ENCODE measurements around the gene DEFB112. TPM values are rescaled to one million over a fixed set of nuclear protein-coding genes. Genes with fewer than 3 reads are reported as not detected.

Gene DEFB112
- total and polyA plus RNA-seq, 7 donors, result not detected

- Histone ChIP-seq H3K4me1 (no peaks in the 10 kb centered on the region), H3K9me3 (no peaks in the 10 kb centered on the region), H3K27ac (no peak overlapping the region), H3K36me3 (ENCODE audit: insufficient read depth in 1 of 2, low read depth in 1 of 2) (no peaks in the 10 kb centered on the region), H3K4me3 (no peak overlapping the region), H3K27me3 (ENCODE audit: insufficient read depth in 3 of 3, low read length in 2 of 3) (peaks cover 0 to 2% (median 0%) of the 10 kb centered on the region in 3 donors)
- whole genome bisulfite sequencing, 3 donors, result 81 to 88% (median 84%) methylated on average over 1 of the region's 1 CpG
- ATAC-seq (no peak), DNase-seq (no peak)
- no peak for TF ChIP-seq CTCF (IDR thresholded peaks at IDR 0.05)
- intact Hi-C loops (cut with DNase I), result no loop called here
Observed at GRCh38 chr6:50056242-50056641, 6.5 kb upstream of the DEFB112 start.

- 65 to 81% (median 68%) methylated on average over 3 of the region's 3 CpGs for WGBS, 3 donors
- Histone ChIP-seq H3K9me3 (no peaks in the 10 kb centered on the region), H3K4me3 (no peak overlapping the region), H3K36me3 (ENCODE audit: insufficient read depth in 1 of 2, low read depth in 1 of 2) (no peaks in the 10 kb centered on the region), H3K4me1 (no peaks in the 10 kb centered on the region), H3K27ac (no peak overlapping the region), H3K27me3 (ENCODE audit: insufficient read depth in 3 of 3, low read length in 2 of 3) (no peaks in the 10 kb centered on the region)
- ATAC-seq, result no peak
- no peak for DNase-seq
- intact Hi-C loops (cut with DNase I), result no loop called here
- no peak for TF ChIP-seq CTCF (IDR thresholded peaks at IDR 0.05)
Observed at GRCh38 chr6:50047026-50047425, 2.7 kb downstream of the DEFB112 start.

- WGBS, 3 donors, result 53 to 56% (median 53%) methylated on average over 18 of the region's 18 CpGs
- no peaks in the 10 kb centered on the region for H3K9me3 ChIP-seq
- TF ChIP-seq CTCF (IDR thresholded peaks at IDR 0.05), result no peak
- H3K27ac ChIP-seq, result no peak overlapping the region
- no peak for ATAC-seq
- no peak overlapping the region for H3K4me3 ChIP-seq
- H3K36me3 ChIP-seq (ENCODE audit: insufficient read depth in 1 of 2, low read depth in 1 of 2), result no peaks in the 10 kb centered on the region
- H3K27me3 ChIP-seq (ENCODE audit: insufficient read depth in 3 of 3, low read length in 2 of 3), result no peaks in the 10 kb centered on the region
- H3K4me1 ChIP-seq, result no peaks in the 10 kb centered on the region
- intact Hi-C loops (cut with DNase I), result no loop called here
- no peak for DNase-seq
Observed at GRCh38 chr6:50030777-50031562, 18.8 kb downstream of the DEFB112 start.

DNA sequence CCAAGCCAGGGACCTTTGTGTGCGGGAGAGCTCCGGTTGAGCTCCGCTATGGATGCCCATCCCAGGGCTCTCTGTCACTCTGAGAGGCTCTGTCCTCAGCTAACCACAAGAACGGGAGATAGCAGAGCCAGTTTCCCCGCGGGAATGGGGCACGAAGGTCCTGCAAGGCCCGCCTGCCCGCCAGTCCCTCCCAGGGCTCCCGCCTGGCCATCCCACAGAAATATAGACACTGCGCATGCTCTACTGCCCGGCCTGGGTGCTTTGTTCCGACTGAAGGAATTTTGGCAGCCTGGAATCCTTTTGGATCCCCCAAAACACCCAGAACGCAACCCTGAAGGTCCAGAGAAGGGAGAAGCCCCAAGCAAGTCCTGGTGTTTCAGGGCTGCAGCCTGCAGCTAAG lies 19.4 kb downstream of the DEFB112 start:
- H3K4me3 ChIP-seq, result no peak overlapping the region
- no peak overlapping the region for H3K27ac ChIP-seq
- H3K27me3 ChIP-seq (ENCODE audit: insufficient read depth in 3 of 3, low read length in 2 of 3), result no peaks in the 10 kb centered on the region
- 88 to 90% (median 90%) methylated on average over 14 of the region's 14 CpGs for WGBS, 3 donors
- TF ChIP-seq CTCF (IDR thresholded peaks at IDR 0.05), result no peak
- no peaks in the 10 kb centered on the region for H3K9me3 ChIP-seq
- intact Hi-C loops (cut with DNase I), result no loop called here
- no peak for ATAC-seq
- H3K36me3 ChIP-seq (ENCODE audit: insufficient read depth in 1 of 2, low read depth in 1 of 2), result no peaks in the 10 kb centered on the region
- peak in 1 of 2 donors; percentile 26 for DNase-seq
- H3K4me1 ChIP-seq, result no peaks in the 10 kb centered on the region

DNA sequence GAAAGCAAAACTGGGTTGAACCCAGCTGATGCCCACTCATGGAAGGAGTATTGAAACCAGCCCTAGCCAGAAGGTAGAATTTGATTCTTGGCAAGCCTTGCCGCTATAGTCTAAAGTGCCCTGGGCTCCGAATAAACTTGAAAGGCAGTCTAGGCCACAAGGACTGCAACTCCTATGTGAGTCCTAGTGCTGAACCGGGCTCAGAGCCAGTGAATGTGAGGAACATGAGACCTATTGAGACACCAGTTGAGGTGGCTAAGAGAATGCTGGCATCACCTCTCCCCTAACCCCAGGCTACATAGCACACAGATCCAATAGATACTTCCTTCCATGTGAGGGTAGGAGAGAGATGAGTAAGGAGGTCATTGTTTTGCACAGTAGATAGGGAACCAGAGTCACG lies 24.5 kb downstream of the DEFB112 start:
- DNase-seq (no peak), ATAC-seq (peak in 1 of 4 donors; percentile 27)
- Histone ChIP-seq H3K27ac (no peak overlapping the region), H3K36me3 (ENCODE audit: insufficient read depth in 1 of 2, low read depth in 1 of 2) (no peaks in the 10 kb centered on the region), H3K27me3 (ENCODE audit: insufficient read depth in 3 of 3, low read length in 2 of 3) (no peaks in the 10 kb centered on the region), H3K4me1 (no peaks in the 10 kb centered on the region), H3K4me3 (no peak overlapping the region), H3K9me3 (no peaks in the 10 kb centered on the region)
- TF ChIP-seq CTCF (IDR thresholded peaks at IDR 0.05), result no peak
- 76 to 84% (median 83%) methylated on average over 4 of the region's 4 CpGs for WGBS, 3 donors
- intact Hi-C loops (cut with DNase I), result no loop called here

Data from psoas muscle (tissue), 8 donors.